ENCODE measurements around the gene MYLK4. TPM values are rescaled to one million over a fixed set of nuclear protein-coding genes. Genes with fewer than 3 reads are reported as not detected.

Gene MYLK4
- total RNA-seq, 4 donors from 2014 or later: 1.2 to 6.4 (median 1.3) TPM

GRCh38 chr6:2755456-2755855 lies 4.7 kb upstream of the MYLK4 start:
- H3K27me3 ChIP-seq: no peaks in the 10 kb centered on the region
- intact Hi-C loops (cut with DNase I; ENCODE audit: low total_unique reads): no loop called here
- DNase-seq: no peak
- TF ChIP-seq POLR2A (IDR thresholded peaks at IDR 0.05): no peak
- TF ChIP-seq, protein P1, sequence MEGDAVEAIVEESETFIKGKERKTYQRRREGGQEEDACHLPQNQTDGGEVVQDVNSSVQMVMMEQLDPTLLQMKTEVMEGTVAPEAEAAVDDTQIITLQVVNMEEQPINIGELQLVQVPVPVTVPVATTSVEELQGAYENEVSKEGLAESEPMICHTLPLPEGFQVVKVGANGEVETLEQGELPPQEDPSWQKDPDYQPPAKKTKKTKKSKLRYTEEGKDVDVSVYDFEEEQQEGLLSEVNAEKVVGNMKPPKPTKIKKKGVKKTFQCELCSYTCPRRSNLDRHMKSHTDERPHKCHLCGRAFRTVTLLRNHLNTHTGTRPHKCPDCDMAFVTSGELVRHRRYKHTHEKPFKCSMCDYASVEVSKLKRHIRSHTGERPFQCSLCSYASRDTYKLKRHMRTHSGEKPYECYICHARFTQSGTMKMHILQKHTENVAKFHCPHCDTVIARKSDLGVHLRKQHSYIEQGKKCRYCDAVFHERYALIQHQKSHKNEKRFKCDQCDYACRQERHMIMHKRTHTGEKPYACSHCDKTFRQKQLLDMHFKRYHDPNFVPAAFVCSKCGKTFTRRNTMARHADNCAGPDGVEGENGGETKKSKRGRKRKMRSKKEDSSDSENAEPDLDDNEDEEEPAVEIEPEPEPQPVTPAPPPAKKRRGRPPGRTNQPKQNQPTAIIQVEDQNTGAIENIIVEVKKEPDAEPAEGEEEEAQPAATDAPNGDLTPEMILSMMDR (IDR thresholded peaks at IDR 0.05): no peak
- no peaks in the 10 kb centered on the region for H3K9me3 ChIP-seq
- no peaks in the 10 kb centered on the region for H3K36me3 ChIP-seq
- no peak overlapping the region for H3K4me3 ChIP-seq
- H3K4me1 ChIP-seq: no peaks in the 10 kb centered on the region
- H3K27ac ChIP-seq: no peak overlapping the region

DNA sequence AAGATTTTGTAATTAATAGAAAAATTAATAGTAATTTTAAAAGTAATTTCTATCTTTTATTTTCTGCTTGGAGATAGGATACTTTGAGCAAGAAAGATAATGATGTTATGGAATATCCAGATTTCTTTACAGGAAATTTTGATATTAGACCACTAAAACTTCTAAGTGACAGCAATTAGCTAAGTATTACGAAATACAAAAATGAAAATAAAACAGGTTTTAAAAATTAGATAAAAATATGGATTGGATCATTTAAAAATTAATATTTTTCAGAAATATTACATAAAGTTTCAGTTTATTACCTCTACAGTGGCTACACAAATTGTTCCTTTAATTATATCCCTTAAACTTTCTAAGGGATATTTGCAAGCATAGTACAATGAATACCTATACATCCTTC lies 4.2 kb upstream of the MYLK4 start:
- no peaks in the 10 kb centered on the region for H3K36me3 ChIP-seq
- H3K4me3 ChIP-seq: no peak overlapping the region
- DNase-seq: no peak
- no peaks in the 10 kb centered on the region for H3K9me3 ChIP-seq
- H3K27me3 ChIP-seq: no peaks in the 10 kb centered on the region
- H3K4me1 ChIP-seq: no peaks in the 10 kb centered on the region
- TF ChIP-seq, protein P1 (IDR thresholded peaks at IDR 0.05): no peak
- no peak for TF ChIP-seq POLR2A (IDR thresholded peaks at IDR 0.05)
- intact Hi-C loops (cut with DNase I; ENCODE audit: low total_unique reads): no loop called here
- H3K27ac ChIP-seq: no peak overlapping the region

DNA sequence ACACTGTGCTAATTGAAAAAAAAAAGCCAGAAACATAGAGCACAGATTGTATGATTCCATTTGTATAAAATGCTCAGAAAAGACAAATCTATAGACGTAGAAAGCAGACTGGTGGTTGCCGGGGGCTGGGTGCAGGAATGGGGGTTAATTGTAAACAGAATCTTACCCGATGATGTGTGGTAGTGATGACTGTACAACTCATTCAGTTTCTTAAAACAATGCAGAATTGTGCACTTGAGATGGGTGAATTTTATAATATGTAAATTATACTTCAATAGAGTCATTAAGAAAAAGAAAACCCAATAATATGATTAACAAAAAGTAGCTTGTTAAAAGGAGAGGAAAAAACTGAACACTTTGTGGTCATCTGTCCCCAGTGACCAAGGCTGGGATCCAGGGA lies 3.7 kb upstream of the MYLK4 start:
- TF ChIP-seq, protein P1 (IDR thresholded peaks at IDR 0.05): no peak
- TF ChIP-seq POLR2A (IDR thresholded peaks at IDR 0.05): no peak

GRCh38 chr6:2753743-2754142 lies 3.0 kb upstream of the MYLK4 start:
- TF ChIP-seq POLR2A (IDR thresholded peaks at IDR 0.05): no peak
- TF ChIP-seq, protein P1 (IDR thresholded peaks at IDR 0.05): no peak
- no peak for DNase-seq
- H3K9me3 ChIP-seq: no peaks in the 10 kb centered on the region
- H3K4me1 ChIP-seq: no peaks in the 10 kb centered on the region
- no peak overlapping the region for H3K27ac ChIP-seq
- no peaks in the 10 kb centered on the region for H3K36me3 ChIP-seq
- H3K27me3 ChIP-seq: no peaks in the 10 kb centered on the region
- intact Hi-C loops (cut with DNase I; ENCODE audit: low total_unique reads): no loop called here
- H3K4me3 ChIP-seq: no peak overlapping the region

More for the DNA sequence above, 3.7 kb upstream of the MYLK4 start:
- H3K36me3 ChIP-seq: no peaks in the 10 kb centered on the region
- intact Hi-C loops (cut with DNase I; ENCODE audit: low total_unique reads): no loop called here
- H3K27me3 ChIP-seq: no peaks in the 10 kb centered on the region
- DNase-seq: no peak
- H3K4me1 ChIP-seq: no peaks in the 10 kb centered on the region
- H3K9me3 ChIP-seq: no peaks in the 10 kb centered on the region
- H3K27ac ChIP-seq: no peak overlapping the region
- no peak overlapping the region for H3K4me3 ChIP-seq

- no peak for DNase-seq
- intact Hi-C loops (cut with DNase I; ENCODE audit: low total_unique reads): no loop called here
- Histone ChIP-seq H3K4me3 (no peak overlapping the region), H3K36me3 (no peaks in the 10 kb centered on the region), H3K9me3 (no peaks in the 10 kb centered on the region), H3K4me1 (no peaks in the 10 kb centered on the region), H3K27ac (no peak overlapping the region), H3K27me3 (no peaks in the 10 kb centered on the region)
- TF ChIP-seq, protein P1 (IDR thresholded peaks at IDR 0.05): no peak
- no peak for TF ChIP-seq POLR2A (IDR thresholded peaks at IDR 0.05)
Measured at GRCh38 chr6:2753110-2753489, 2.4 kb upstream of the MYLK4 start.
